Neural progenitor cell (in vitro differentiated cells): Measurements from ENCODE around the gene DZIP1.

ENCODE experiments used
- CTCF ChIP-seq: fragments of 200-600 bp; sonication (generic); IDR thresholded peaks from 2 replicates; pipeline ENCODE4 v1.5.1; 2017; ENCODE audit warnings: antibody characterized with exemption, mild to moderate bottlenecking
- EZH2 ChIP-seq: fragments of 200-600 bp; sonication (generic); IDR thresholded peaks from 2 replicates; pipeline ENCODE4 v1.6.1; 2017; ENCODE audit warnings: antibody characterized with exemption, mild to moderate bottlenecking, moderate library complexity

- TF ChIP-seq CTCF (no peak), EZH2 (no peak)
These were observed 102.5 kb downstream of the DZIP1 start for GRCh38 chr13:95541911-95542474.
